Tibial nerve (tissue), 3 donors: ENCODE results near the gene CFAP61.

ENCODE experiments used
- POLR2A ChIP-seq, 2 donors: fragments of 450-650 bp; IDR thresholded peaks; one replicate each; pipeline ENCODE4 v1.6.1; 2017; ENCODE audit warnings: antibody characterized with exemption in 2 of 2, mild to moderate bottlenecking in 2 of 2, moderate library complexity in 2 of 2
- TF ChIP-seq, protein P1 (sequence below), 5 experiments: fragments of 200-600 bp in 3 of 5; fragments of 450-650 bp in 2 of 5; sonication (generic) in 3 of 5; IDR thresholded peaks; one replicate each; pipeline ENCODE4 v1.5.1; 2016 to 2019; ENCODE audit warnings: antibody characterized with exemption in 5 of 5, mild to moderate bottlenecking in 3 of 5, moderate library complexity in 2 of 5

- TF ChIP-seq, protein P1, sequence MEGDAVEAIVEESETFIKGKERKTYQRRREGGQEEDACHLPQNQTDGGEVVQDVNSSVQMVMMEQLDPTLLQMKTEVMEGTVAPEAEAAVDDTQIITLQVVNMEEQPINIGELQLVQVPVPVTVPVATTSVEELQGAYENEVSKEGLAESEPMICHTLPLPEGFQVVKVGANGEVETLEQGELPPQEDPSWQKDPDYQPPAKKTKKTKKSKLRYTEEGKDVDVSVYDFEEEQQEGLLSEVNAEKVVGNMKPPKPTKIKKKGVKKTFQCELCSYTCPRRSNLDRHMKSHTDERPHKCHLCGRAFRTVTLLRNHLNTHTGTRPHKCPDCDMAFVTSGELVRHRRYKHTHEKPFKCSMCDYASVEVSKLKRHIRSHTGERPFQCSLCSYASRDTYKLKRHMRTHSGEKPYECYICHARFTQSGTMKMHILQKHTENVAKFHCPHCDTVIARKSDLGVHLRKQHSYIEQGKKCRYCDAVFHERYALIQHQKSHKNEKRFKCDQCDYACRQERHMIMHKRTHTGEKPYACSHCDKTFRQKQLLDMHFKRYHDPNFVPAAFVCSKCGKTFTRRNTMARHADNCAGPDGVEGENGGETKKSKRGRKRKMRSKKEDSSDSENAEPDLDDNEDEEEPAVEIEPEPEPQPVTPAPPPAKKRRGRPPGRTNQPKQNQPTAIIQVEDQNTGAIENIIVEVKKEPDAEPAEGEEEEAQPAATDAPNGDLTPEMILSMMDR (IDR thresholded peaks at IDR 0.05): no peak
- TF ChIP-seq POLR2A (IDR thresholded peaks at IDR 0.05): no peak
Observed at GRCh38 chr20:20220134-20220533, 167.8 kb downstream of the CFAP61 start.
